Body of pancreas (tissue), 4 donors: ENCODE measurements around the gene SLC52A3. TPM values are rescaled to one million over a fixed set of nuclear protein-coding genes. Genes with fewer than 3 reads are reported as not detected.

Experiments
- ATAC-seq: fragments of 150-250 bp; one replicate; pipeline ENCODE4 v1.9.1; 2016
- DNase-seq, 4 donors: peaks; one replicate each; pipeline ENCODE4 v3.0.0-alpha.2; 2019
- H3K27ac ChIP-seq, 4 donors: fragments of 200-600 bp; sonication (generic); 1 replicate in 3 of 4; 2 replicates in 1 of 4; pipeline versions ENCODE4 v1.5.1 to v1.6.1; 2016 to 2019; ENCODE audit warnings: mild to moderate bottlenecking in 1 of 4, mixed read lengths in 1 of 4, moderate library complexity in 1 of 4
- H3K27me3 ChIP-seq, 2 donors: fragments of 200-600 bp; sonication (generic); one replicate each; pipeline ENCODE4 v1.6.0; 2016; ENCODE audit warnings: mild to moderate bottlenecking in 1 of 2
- H3K36me3 ChIP-seq, 2 donors: fragments of 200-600 bp; sonication (generic); replicated peaks in 1 of 2; 2 replicates each; pipeline ENCODE4 v1.5.1; 2016; ENCODE audit warnings: low read depth in 2 of 2; ENCODE audit not compliant: insufficient read depth in 1 of 2
- H3K4me1 ChIP-seq: fragments of 200-600 bp; sonication (generic); one replicate; pipeline ENCODE4 v1.6.0; 2016
- H3K4me3 ChIP-seq, 2 donors: fragments of 200-600 bp; sonication (generic); 1 replicate in 1 of 2; 2 replicates in 1 of 2; pipeline ENCODE4 v1.5.1; 2016 to 2019
- H3K9me3 ChIP-seq, 3 donors: fragments of 200-600 bp; sonication (generic); 1 replicate in 2 of 3; 2 replicates in 1 of 3; pipeline ENCODE4 v1.5.1; 2016
- POLR2A ChIP-seq, 3 donors: fragments of 450-650 bp; IDR thresholded peaks; one replicate each; pipeline ENCODE4 v1.6.1; 2016; ENCODE audit warnings: antibody characterized with exemption in 3 of 3, mild to moderate bottlenecking in 2 of 3
- WGBS, 2 donors: methylation state at CpG; one replicate each; pipeline ENCODE4 v1.1.5; 2017; 5-methylcytosine and 5-hydroxymethylcytosine counted together
- intact Hi-C: fragments of 100-400 bp; cut with DNase I; formaldehyde crosslinking; loops from one replicate; pipeline ENCODE4 v1.15.1; 2023
- total RNA-seq, 2 donors: library from RNA; depleted of rRNA; stranded (reverse); fragments of >200 nt; gene quantifications; one replicate each; pipeline ENCODE4 v1.1.0, GENCODE V29; 2016
- TF ChIP-seq, protein P1 (sequence below), 7 experiments: fragments of 450-650 bp in 4 of 7; fragments of 200-600 bp in 3 of 7; sonication (generic) in 3 of 7; IDR thresholded peaks; one replicate each; pipeline ENCODE4 v1.5.1; 2016 to 2019; ENCODE audit warnings: antibody characterized with exemption in 7 of 7

The SLC52A3 gene
- total RNA-seq, 2 donors from 2014 or later: 0.33 to 1.3 TPM

DNA sequence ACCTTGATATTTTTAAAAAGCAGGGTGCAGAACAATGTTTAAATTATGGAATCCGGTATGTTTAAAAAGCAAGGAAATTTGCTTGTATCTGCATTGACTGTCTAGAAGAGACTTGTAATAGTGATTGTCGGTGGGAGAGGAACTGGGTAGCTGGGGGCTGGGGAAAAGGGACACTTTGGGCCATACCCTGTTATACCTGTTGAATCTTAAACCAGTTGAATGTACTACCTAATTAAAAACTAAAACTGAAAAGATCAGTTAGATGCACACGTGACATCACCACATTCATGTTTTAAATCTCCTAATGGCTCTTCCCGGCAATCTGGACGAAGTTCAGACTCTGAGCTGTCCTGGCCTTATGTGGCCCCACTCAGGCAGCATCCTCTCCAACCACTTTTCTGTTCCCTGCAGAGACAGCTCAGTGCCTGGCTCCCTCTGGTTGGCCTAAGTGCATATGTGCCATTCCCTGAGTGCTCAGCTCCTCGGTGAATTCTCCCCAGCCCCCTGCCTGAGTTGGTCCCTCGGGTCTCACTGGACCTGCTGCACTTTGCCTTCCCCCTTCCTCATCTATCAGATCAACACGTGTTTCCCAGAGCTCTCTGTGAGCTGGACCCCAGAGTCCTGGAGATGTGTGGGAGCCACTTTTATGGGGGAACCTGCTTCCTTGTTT is 36.3 kb downstream of the SLC52A3 start:
- H3K4me1 ChIP-seq: peaks cover 11% of the 10 kb centered on the region
- H3K27ac ChIP-seq: no peak overlapping the region
- ATAC-seq (no peak), DNase-seq (no peak)
- no peaks in the 10 kb centered on the region for H3K9me3 ChIP-seq
- TF ChIP-seq, protein P1, sequence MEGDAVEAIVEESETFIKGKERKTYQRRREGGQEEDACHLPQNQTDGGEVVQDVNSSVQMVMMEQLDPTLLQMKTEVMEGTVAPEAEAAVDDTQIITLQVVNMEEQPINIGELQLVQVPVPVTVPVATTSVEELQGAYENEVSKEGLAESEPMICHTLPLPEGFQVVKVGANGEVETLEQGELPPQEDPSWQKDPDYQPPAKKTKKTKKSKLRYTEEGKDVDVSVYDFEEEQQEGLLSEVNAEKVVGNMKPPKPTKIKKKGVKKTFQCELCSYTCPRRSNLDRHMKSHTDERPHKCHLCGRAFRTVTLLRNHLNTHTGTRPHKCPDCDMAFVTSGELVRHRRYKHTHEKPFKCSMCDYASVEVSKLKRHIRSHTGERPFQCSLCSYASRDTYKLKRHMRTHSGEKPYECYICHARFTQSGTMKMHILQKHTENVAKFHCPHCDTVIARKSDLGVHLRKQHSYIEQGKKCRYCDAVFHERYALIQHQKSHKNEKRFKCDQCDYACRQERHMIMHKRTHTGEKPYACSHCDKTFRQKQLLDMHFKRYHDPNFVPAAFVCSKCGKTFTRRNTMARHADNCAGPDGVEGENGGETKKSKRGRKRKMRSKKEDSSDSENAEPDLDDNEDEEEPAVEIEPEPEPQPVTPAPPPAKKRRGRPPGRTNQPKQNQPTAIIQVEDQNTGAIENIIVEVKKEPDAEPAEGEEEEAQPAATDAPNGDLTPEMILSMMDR (IDR thresholded peaks at IDR 0.05): no peak
- TF ChIP-seq POLR2A (IDR thresholded peaks at IDR 0.05): no peak
- H3K36me3 ChIP-seq: no peaks in the 10 kb centered on the region
- intact Hi-C loops: loop anchor here (10.0 kb wide), 1 partner anchor 157 kb away; no protein-coding TSS in a partner anchor
- 62 to 69% methylated on average over 8 of the region's 8 CpGs for WGBS, 2 donors
- H3K27me3 ChIP-seq: peaks cover 0 to 8% of the 10 kb centered on the region in 2 donors
- H3K4me3 ChIP-seq: no peak overlapping the region

DNA sequence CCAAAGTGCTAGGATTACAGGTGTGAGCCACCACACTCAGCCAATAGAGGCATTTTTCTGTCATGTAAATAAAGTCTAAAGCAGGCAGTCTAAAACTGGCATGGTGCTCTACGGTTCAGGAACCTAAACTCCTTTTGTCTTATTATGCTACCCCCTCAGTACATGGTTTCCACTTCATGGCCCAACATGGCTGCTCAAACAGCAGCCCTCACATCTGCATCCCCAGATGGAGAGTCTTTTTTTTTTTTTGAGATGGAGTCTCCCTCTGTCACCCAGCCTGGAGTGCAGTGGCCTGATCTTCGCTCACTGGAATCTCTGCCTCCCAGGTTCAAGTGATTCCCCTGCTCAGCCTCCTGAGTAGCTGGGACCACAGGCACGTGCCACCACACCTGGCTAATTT is 38.3 kb downstream of the SLC52A3 start:
- Histone ChIP-seq H3K27ac (no peak overlapping the region), H3K9me3 (no peaks in the 10 kb centered on the region), H3K4me3 (no peak overlapping the region), H3K27me3 (peaks cover 0 to 8% of the 10 kb centered on the region in 2 donors), H3K36me3 (no peaks in the 10 kb centered on the region), H3K4me1 (peaks cover 11% of the 10 kb centered on the region)
- 89 to 91% methylated on average over 3 of the region's 3 CpGs for WGBS, 2 donors
- ATAC-seq (no peak), DNase-seq (no peak)
- intact Hi-C loops: loop anchor here (10.0 kb wide), 1 partner anchor 155 kb away; no protein-coding TSS in a partner anchor
- TF ChIP-seq POLR2A (IDR thresholded peaks at IDR 0.05): no peak
- TF ChIP-seq, protein P1 (IDR thresholded peaks at IDR 0.05): no peak

DNA sequence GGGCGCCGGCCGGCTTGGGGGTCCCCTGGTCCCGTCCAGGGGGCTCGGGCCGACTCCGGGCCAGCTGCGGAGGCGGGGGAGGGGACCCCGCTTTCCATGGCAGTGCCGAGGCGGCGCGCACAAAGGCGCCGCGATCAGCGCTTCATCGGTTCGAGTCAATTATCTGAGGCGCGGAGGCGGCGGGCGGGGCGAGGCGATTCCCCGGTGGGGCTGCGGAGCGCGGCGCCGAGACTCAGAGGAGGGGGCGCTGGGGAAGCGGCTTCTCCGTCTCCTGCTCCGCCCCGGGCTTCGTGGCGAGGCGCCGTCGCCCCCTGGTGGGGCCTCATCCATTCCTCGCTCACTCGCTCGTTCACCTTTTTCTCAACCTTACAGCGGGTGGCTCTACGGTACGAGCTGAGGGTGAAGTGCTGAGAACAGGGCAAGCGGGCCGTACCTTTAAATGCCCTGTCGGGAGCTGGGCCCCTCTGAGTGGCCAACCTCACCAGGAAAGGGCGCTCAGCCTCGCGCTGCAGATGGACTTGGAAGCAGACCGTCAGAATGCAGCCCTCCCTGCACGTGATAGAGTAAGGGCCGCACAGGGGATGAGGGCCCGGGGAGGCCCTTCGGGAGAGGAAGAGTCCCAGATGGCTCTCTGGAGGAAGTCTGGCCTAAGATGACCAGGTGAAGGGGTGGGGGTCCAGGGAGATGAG is 39.9 kb downstream of the SLC52A3 start:
- H3K36me3 ChIP-seq: no peaks in the 10 kb centered on the region
- peak overlapping the region in 1 of 2 donors; percentile 26 for H3K4me3 ChIP-seq
- peak; percentile 46 to 66 (median 50) for DNase-seq
- peaks cover 11% of the 10 kb centered on the region for H3K4me1 ChIP-seq
- H3K27me3 ChIP-seq: peaks cover 0 to 12% of the 10 kb centered on the region in 2 donors
- WGBS, 2 donors: 2 to 3% methylated on average over 11 to 57 of the region's 60 CpGs
- intact Hi-C loops: no loop called here
- ATAC-seq: peak; percentile 60
- H3K9me3 ChIP-seq: no peaks in the 10 kb centered on the region
- no peak for TF ChIP-seq POLR2A (IDR thresholded peaks at IDR 0.05)
- TF ChIP-seq, protein P1 (IDR thresholded peaks at IDR 0.05): peak; percentile 43 to 60 (median 52)
- no peak overlapping the region for H3K27ac ChIP-seq

DNA sequence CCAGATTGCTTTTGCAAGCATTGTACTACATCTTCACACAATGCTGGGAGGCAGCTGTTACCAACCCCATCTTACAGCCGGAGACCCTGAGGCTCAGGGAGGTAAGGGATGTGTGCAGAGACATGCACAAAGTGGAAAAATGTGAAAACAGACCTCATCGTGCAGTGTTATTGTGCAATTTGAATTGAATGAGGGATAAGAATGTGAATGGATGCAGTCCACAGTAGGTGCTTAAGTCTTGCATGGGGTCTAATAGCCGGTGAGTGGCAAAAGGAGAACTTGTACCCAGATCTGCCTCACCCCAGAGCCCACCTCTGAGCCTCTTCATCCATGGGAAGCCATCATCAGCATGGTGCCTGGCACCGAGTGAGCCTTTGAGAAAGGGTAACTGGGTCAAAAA is 42.1 kb downstream of the SLC52A3 start:
- TF ChIP-seq POLR2A (IDR thresholded peaks at IDR 0.05): no peak
- TF ChIP-seq, protein P1 (IDR thresholded peaks at IDR 0.05): no peak
- intact Hi-C loops: no loop called here
- no peak for ATAC-seq
- Histone ChIP-seq H3K4me3 (no peak overlapping the region), H3K27ac (no peak overlapping the region), H3K36me3 (no peaks in the 10 kb centered on the region), H3K27me3 (peaks cover 0 to 8% of the 10 kb centered on the region in 2 donors), H3K9me3 (no peaks in the 10 kb centered on the region), H3K4me1 (peaks cover 11% of the 10 kb centered on the region)
- DNase-seq: no peak
- WGBS, 2 donors: 57 to 60% methylated on average over 4 of the region's 4 CpGs
